WTC11 (cell line): ENCODE results near the gene EMP1. TPM values are rescaled to one million over a fixed set of nuclear protein-coding genes. Genes with fewer than 3 reads are reported as not detected.

Experiments used
- ATAC-seq: fragments of 200-7000 bp; cut with Tn5 transposase; 2 replicates; pipeline ENCODE4 v1.10.0; 2021; ENCODE audit warnings: mild to moderate bottlenecking, moderate library complexity
- CTCF ChIA-PET: fragments of 300-600 bp; sonication (Branson Sonifier 250); formaldehyde crosslinking; loops from one replicate; lab custom pipeline; 2021; ENCODE audit warnings: antibody characterized with exemption; lab: Charles Lee
- POLR2A ChIA-PET: fragments of 350-600 bp; sonication (Branson Sonifier 250); formaldehyde crosslinking; loops from one replicate; lab custom pipeline; 2021; ENCODE audit warnings: antibody characterized with exemption; lab: Charles Lee
- DNase-seq: peaks from one replicate; pipeline ENCODE4 v3.0.0; 2021; ENCODE audit warnings: low spot score
- H3K27ac Mint-ChIP-seq: 2 replicates; pipeline ENCODE4 v1.8.0; 2021; ENCODE audit warnings: mixed read lengths
- H3K27me3 Mint-ChIP-seq: 2 replicates; pipeline ENCODE4 v1.8.0; 2021; ENCODE audit warnings: low read depth, mild to moderate bottlenecking, moderate library complexity, mixed read lengths
- H3K36me3 Mint-ChIP-seq: 2 replicates; pipeline ENCODE4 v1.8.0; 2021; ENCODE audit warnings: mixed read lengths
- H3K4me1 Mint-ChIP-seq: 2 replicates; pipeline ENCODE4 v1.8.0; 2022; ENCODE audit warnings: mixed read lengths
- H3K4me3 Mint-ChIP-seq: 2 replicates; pipeline ENCODE4 v1.8.0; 2021; ENCODE audit warnings: mild to moderate bottlenecking, moderate library complexity, mixed read lengths
- H3K9me3 Mint-ChIP-seq: 2 replicates; pipeline ENCODE4 v1.8.0; 2021; ENCODE audit warnings: mixed read lengths
- ATF1 ChIP-seq: sonication (generic); formaldehyde crosslinking; IDR thresholded peaks from 2 replicates; pipeline ENCODE4 v1.8.1; 2023; ENCODE audit warnings: mild to moderate bottlenecking, moderate library complexity, missing genetic modification reagents
- CREB1 ChIP-seq: sonication (generic); formaldehyde crosslinking; IDR thresholded peaks from 2 replicates; pipeline ENCODE4 v1.8.0; 2023; ENCODE audit warnings: mild to moderate bottlenecking, missing genetic modification reagents
- ELF4 ChIP-seq: sonication (generic); formaldehyde crosslinking; IDR thresholded peaks from 2 replicates; pipeline ENCODE4 v1.8.1; 2022; ENCODE audit warnings: low read depth, mild to moderate bottlenecking, moderate library complexity, missing genetic modification reagents
- FOXJ3 ChIP-seq: sonication (generic); formaldehyde crosslinking; IDR thresholded peaks from 2 replicates; pipeline ENCODE4 v1.9.0; 2021; ENCODE audit warnings: missing genetic modification reagents, mild to moderate bottlenecking, borderline replicate concordance
- FOXK1 ChIP-seq: sonication (generic); formaldehyde crosslinking; IDR thresholded peaks from 2 replicates; pipeline ENCODE4 v1.8.0; 2022; ENCODE audit warnings: mild to moderate bottlenecking, moderate library complexity, missing genetic modification reagents
- GRHL2 ChIP-seq: fragments of 250-450 bp; sonication (Bioruptor Pico); IDR thresholded peaks from 2 replicates; pipeline ENCODE4 v1.8.0; 2022; ENCODE audit warnings: mild to moderate bottlenecking, moderate library complexity; ENCODE audit not compliant: insufficient replicate concordance, severe bottlenecking
- KAT7 ChIP-seq: sonication (generic); formaldehyde crosslinking; IDR thresholded peaks from 2 replicates; pipeline ENCODE4 v1.8.1; 2023; ENCODE audit warnings: missing genetic modification reagents, mild to moderate bottlenecking, borderline replicate concordance
- NFATC4 ChIP-seq: fragments of 250-450 bp; sonication (Bioruptor Pico); IDR thresholded peaks from 2 replicates; pipeline ENCODE4 v1.9.0; 2021; ENCODE audit warnings: mild to moderate bottlenecking
- NFE2L1 ChIP-seq: sonication (generic); formaldehyde crosslinking; IDR thresholded peaks from 2 replicates; pipeline ENCODE4 v1.8.1; 2023; ENCODE audit warnings: missing genetic modification reagents
- ZNF232 ChIP-seq: sonication (generic); formaldehyde crosslinking; IDR thresholded peaks from 2 replicates; pipeline ENCODE4 v1.8.0; 2022; ENCODE audit warnings: mild to moderate bottlenecking, missing genetic modification reagents
- ZNF263 ChIP-seq: sonication (generic); formaldehyde crosslinking; IDR thresholded peaks from 2 replicates; pipeline ENCODE4 v1.8.1; 2022; ENCODE audit warnings: low read depth, mild to moderate bottlenecking, moderate library complexity, missing genetic modification reagents
- total RNA-seq: library from RNA; stranded (reverse); gene quantifications from 3 replicates; pipeline ENCODE4 v1.2.3, GENCODE V29; 2021
- TF ChIP-seq, protein P1 (sequence below): fragments of 250-450 bp; sonication (Bioruptor Pico); IDR thresholded peaks from 2 replicates; pipeline ENCODE4 v2.1.2; 2022; ENCODE audit warnings: mild to moderate bottlenecking, moderate library complexity
- TF ChIP-seq, protein P2 (sequence below): sonication (generic); formaldehyde crosslinking; IDR thresholded peaks from 2 replicates; pipeline ENCODE4 v1.8.1; 2023; ENCODE audit warnings: mild to moderate bottlenecking, missing genetic modification reagents, moderate library complexity
- TF ChIP-seq, protein P3 (sequence below): fragments of 250-450 bp; sonication (Bioruptor Pico); IDR thresholded peaks from 2 replicates; pipeline ENCODE4 v1.8.0; 2021; ENCODE audit warnings: mild to moderate bottlenecking
- TF ChIP-seq, protein P4 (sequence below): fragments of 250-450 bp; sonication (Bioruptor Pico); IDR thresholded peaks from 2 replicates; pipeline ENCODE4 v1.9.0; 2021; ENCODE audit warnings: moderate library complexity, mild to moderate bottlenecking, inconsistent platforms, borderline replicate concordance
- TF ChIP-seq, protein P5 (sequence below): sonication (generic); formaldehyde crosslinking; conservative IDR thresholded peaks from 2 replicates; pipeline ENCODE4 v1.8.1; 2023; ENCODE audit warnings: mild to moderate bottlenecking, low read depth, missing genetic modification reagents, moderate library complexity
- TF ChIP-seq, protein P6 (sequence below): sonication (generic); formaldehyde crosslinking; IDR thresholded peaks from 2 replicates; pipeline ENCODE4 v1.8.0; 2022; ENCODE audit warnings: mild to moderate bottlenecking, missing genetic modification reagents
- TF ChIP-seq, protein P7 (sequence below): sonication (generic); formaldehyde crosslinking; IDR thresholded peaks from 2 replicates; pipeline ENCODE4 v1.8.0; 2022; ENCODE audit warnings: mild to moderate bottlenecking, missing genetic modification reagents

Gene EMP1
- total RNA-seq, 1 experiment from 2014 or later, result 1.4 TPM

DNA sequence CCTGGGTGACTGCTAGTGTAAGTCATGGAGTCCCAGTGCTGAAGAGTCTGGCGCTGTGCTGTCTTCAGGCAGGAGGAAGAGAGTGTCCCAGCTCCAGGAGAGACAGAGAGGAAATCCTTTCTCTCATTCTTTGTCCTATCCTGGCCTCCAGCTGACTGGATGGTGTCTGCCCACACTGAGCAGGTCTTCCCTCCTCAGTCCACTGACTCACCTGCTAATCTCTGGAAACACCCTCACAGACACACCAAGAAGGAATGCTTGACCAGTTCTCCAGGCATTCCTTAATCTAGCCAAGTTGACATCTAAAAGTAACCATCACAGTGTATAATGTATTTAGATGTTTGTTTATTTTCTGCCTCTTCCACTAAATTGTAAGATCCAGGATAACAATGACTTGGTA lies 53.9 kb downstream of the EMP1 start (continued):
- TF ChIP-seq, protein P1, sequence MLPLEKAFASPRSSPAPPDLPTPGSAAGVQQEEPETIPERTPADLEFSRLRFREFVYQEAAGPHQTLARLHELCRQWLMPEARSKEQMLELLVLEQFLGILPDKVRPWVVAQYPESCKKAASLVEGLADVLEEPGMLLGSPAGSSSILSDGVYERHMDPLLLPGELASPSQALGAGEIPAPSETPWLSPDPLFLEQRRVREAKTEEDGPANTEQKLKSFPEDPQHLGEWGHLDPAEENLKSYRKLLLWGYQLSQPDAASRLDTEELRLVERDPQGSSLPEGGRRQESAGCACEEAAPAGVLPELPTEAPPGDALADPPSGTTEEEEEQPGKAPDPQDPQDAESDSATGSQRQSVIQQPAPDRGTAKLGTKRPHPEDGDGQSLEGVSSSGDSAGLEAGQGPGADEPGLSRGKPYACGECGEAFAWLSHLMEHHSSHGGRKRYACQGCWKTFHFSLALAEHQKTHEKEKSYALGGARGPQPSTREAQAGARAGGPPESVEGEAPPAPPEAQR (CRISPR knock-in tag), result no peak
- TF ChIP-seq ELF4 (CRISPR knock-in tag) (no peak), FOXK1 (CRISPR knock-in tag) (no peak), FOXJ3 (no peak), GRHL2 (CRISPR knock-in tag) (no peak), ATF1 (CRISPR knock-in tag) (no peak)
- TF ChIP-seq, protein P2, sequence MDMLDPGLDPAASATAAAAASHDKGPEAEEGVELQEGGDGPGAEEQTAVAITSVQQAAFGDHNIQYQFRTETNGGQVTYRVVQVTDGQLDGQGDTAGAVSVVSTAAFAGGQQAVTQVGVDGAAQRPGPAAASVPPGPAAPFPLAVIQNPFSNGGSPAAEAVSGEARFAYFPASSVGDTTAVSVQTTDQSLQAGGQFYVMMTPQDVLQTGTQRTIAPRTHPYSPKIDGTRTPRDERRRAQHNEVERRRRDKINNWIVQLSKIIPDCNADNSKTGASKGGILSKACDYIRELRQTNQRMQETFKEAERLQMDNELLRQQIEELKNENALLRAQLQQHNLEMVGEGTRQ (CRISPR knock-in tag), result no peak

DNA sequence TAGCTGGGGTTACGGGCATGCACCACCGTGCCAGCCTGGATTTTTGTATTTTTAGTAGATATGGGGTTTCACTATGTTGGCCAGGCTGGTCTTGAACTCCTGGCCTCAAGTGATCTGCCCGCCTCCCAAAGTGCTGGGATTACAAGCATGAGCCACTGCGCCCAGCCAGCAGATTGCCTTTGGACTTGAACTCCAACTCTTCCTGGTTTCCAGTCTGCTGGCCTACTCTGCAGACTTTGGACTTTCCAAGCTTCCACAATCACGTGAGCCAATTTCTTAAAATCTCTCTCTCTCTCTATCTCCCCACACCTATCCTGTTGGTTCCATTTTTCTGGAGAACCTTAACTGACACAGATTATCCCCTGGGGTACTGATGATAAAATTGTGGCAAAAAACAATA lies 55.0 kb downstream of the EMP1 start:
- Mint-ChIP-seq H3K36me3 (no peaks in the 10 kb centered on the region), H3K27ac (no peak overlapping the region), H3K9me3 (peaks cover 5% of the 10 kb centered on the region), H3K27me3 (peaks cover 28% of the 10 kb centered on the region), H3K4me3 (no peak overlapping the region), H3K4me1 (peaks cover 23% of the 10 kb centered on the region)
- TF ChIP-seq CREB1 (CRISPR knock-in tag) (no peak), NFATC4 (no peak), ZNF232 (no peak), ZNF263 (CRISPR knock-in tag) (no peak), KAT7 (CRISPR knock-in tag) (no peak), NFE2L1 (CRISPR knock-in tag) (no peak)
- TF ChIP-seq, protein P3, sequence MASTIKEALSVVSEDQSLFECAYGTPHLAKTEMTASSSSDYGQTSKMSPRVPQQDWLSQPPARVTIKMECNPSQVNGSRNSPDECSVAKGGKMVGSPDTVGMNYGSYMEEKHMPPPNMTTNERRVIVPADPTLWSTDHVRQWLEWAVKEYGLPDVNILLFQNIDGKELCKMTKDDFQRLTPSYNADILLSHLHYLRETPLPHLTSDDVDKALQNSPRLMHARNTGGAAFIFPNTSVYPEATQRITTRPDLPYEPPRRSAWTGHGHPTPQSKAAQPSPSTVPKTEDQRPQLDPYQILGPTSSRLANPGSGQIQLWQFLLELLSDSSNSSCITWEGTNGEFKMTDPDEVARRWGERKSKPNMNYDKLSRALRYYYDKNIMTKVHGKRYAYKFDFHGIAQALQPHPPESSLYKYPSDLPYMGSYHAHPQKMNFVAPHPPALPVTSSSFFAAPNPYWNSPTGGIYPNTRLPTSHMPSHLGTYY (CRISPR knock-in tag), result no peak
- TF ChIP-seq, protein P4, sequence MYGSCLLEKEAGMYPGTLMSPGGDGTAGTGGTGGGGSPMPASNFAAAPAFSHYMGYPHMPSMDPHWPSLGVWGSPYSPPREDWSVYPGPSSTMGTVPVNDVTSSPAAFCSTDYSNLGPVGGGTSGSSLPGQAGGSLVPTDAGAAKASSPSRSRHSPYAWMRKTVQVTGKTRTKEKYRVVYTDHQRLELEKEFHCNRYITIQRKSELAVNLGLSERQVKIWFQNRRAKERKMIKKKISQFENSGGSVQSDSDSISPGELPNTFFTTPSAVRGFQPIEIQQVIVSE, result no peak
- TF ChIP-seq, protein P5, sequence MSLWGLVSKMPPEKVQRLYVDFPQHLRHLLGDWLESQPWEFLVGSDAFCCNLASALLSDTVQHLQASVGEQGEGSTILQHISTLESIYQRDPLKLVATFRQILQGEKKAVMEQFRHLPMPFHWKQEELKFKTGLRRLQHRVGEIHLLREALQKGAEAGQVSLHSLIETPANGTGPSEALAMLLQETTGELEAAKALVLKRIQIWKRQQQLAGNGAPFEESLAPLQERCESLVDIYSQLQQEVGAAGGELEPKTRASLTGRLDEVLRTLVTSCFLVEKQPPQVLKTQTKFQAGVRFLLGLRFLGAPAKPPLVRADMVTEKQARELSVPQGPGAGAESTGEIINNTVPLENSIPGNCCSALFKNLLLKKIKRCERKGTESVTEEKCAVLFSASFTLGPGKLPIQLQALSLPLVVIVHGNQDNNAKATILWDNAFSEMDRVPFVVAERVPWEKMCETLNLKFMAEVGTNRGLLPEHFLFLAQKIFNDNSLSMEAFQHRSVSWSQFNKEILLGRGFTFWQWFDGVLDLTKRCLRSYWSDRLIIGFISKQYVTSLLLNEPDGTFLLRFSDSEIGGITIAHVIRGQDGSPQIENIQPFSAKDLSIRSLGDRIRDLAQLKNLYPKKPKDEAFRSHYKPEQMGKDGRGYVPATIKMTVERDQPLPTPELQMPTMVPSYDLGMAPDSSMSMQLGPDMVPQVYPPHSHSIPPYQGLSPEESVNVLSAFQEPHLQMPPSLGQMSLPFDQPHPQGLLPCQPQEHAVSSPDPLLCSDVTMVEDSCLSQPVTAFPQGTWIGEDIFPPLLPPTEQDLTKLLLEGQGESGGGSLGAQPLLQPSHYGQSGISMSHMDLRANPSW (CRISPR knock-in tag), result no peak
- TF ChIP-seq, protein P6, sequence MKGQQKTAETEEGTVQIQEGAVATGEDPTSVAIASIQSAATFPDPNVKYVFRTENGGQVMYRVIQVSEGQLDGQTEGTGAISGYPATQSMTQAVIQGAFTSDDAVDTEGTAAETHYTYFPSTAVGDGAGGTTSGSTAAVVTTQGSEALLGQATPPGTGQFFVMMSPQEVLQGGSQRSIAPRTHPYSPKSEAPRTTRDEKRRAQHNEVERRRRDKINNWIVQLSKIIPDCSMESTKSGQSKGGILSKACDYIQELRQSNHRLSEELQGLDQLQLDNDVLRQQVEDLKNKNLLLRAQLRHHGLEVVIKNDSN (CRISPR knock-in tag), result no peak
- TF ChIP-seq, protein P7, sequence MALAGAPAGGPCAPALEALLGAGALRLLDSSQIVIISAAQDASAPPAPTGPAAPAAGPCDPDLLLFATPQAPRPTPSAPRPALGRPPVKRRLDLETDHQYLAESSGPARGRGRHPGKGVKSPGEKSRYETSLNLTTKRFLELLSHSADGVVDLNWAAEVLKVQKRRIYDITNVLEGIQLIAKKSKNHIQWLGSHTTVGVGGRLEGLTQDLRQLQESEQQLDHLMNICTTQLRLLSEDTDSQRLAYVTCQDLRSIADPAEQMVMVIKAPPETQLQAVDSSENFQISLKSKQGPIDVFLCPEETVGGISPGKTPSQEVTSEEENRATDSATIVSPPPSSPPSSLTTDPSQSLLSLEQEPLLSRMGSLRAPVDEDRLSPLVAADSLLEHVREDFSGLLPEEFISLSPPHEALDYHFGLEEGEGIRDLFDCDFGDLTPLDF, result no peak
- ATAC-seq (no peak), DNase-seq (no peak)
- ChIA-PET POLR2A (no interaction called here), CTCF (no interaction called here)
